ENCODE results near the gene SAP30BP.

The SAP30BP gene

GRCh38 chr17:75649687-75650086 is 17.5 kb upstream of the SAP30BP start:
- TF ChIP-seq REST (IDR thresholded peaks at IDR 0.05; ENCODE audit: insufficient read depth in 1 of 2, low read depth in 2 of 2, low read length in 2 of 2) (no peak), POLR2AphosphoS5 (IDR thresholded peaks at IDR 0.05; ENCODE audit: low read depth, low read length) (no peak), SIN3A (IDR thresholded peaks at IDR 0.05; ENCODE audit: borderline replicate concordance, insufficient read depth, low read length) (no peak), TAF1 (IDR thresholded peaks at IDR 0.05; ENCODE audit: borderline replicate concordance, insufficient read depth, low read length) (no peak)

GRCh38 chr17:75650874-75651273 is 16.3 kb upstream of the SAP30BP start:
- TF ChIP-seq FOXP2 (optimal IDR thresholded peaks at IDR 0.05; ENCODE audit: borderline replicate concordance, extremely low read depth, extremely low read length, insufficient read depth) = no peak
- TF ChIP-seq REST (IDR thresholded peaks at IDR 0.05; ENCODE audit: insufficient read depth in 1 of 2, low read depth in 2 of 2, low read length in 2 of 2) = no peak
- no peak for TF ChIP-seq POLR2AphosphoS5 (IDR thresholded peaks at IDR 0.05; ENCODE audit: low read depth, low read length)
- TF ChIP-seq SIN3A (IDR thresholded peaks at IDR 0.05; ENCODE audit: borderline replicate concordance, insufficient read depth, low read length) = no peak
- no peak for TF ChIP-seq TAF1 (IDR thresholded peaks at IDR 0.05; ENCODE audit: borderline replicate concordance, insufficient read depth, low read length)

DNA sequence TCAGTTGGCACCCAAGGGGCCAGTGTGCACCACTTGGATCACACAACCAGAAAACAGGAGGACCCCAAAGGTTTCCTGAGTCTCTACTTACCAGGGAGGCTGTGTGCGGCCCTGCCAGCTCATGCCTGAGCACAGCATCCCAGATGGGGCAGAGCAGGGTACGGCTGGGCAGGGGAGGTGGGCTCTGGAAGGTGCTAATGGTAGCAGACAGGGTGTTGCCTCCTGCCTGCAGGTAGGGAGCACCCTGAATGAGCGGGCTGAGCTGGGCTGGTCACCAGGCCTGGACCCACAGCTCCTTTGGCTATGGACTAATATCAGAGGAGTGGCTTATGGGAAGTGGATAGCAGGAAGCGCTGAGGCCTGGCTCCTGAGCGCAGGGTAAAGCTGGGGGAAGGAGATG is 14.8 kb upstream of the SAP30BP start:
- TF ChIP-seq POLR2AphosphoS5 (IDR thresholded peaks at IDR 0.05; ENCODE audit: low read depth, low read length) (no peak), TAF1 (IDR thresholded peaks at IDR 0.05; ENCODE audit: borderline replicate concordance, insufficient read depth, low read length) (no peak), FOXP2 (optimal IDR thresholded peaks at IDR 0.05; ENCODE audit: borderline replicate concordance, extremely low read depth, extremely low read length, insufficient read depth) (no peak), REST (IDR thresholded peaks at IDR 0.05; ENCODE audit: insufficient read depth in 1 of 2, low read depth in 2 of 2, low read length in 2 of 2) (no peak), SIN3A (IDR thresholded peaks at IDR 0.05; ENCODE audit: borderline replicate concordance, insufficient read depth, low read length) (no peak)

- TF ChIP-seq SIN3A (IDR thresholded peaks at IDR 0.05; ENCODE audit: borderline replicate concordance, insufficient read depth, low read length) (no peak), FOXP2 (optimal IDR thresholded peaks at IDR 0.05; ENCODE audit: borderline replicate concordance, extremely low read depth, extremely low read length, insufficient read depth) (no peak), POLR2AphosphoS5 (IDR thresholded peaks at IDR 0.05; ENCODE audit: low read depth, low read length) (no peak), TAF1 (IDR thresholded peaks at IDR 0.05; ENCODE audit: borderline replicate concordance, insufficient read depth, low read length) (no peak), REST (IDR thresholded peaks at IDR 0.05; ENCODE audit: insufficient read depth in 1 of 2, low read depth in 2 of 2, low read length in 2 of 2) (no peak)
Observed at GRCh38 chr17:75652934-75653549, 14.1 kb upstream of the SAP30BP start.

GRCh38 chr17:75654176-75654575 is 13.0 kb upstream of the SAP30BP start:
- TF ChIP-seq REST (IDR thresholded peaks at IDR 0.05; ENCODE audit: insufficient read depth in 1 of 2, low read depth in 2 of 2, low read length in 2 of 2) = no peak
- no peak for TF ChIP-seq TAF1 (IDR thresholded peaks at IDR 0.05; ENCODE audit: borderline replicate concordance, insufficient read depth, low read length)
- TF ChIP-seq SIN3A (IDR thresholded peaks at IDR 0.05; ENCODE audit: borderline replicate concordance, insufficient read depth, low read length) = no peak
- TF ChIP-seq POLR2AphosphoS5 (IDR thresholded peaks at IDR 0.05; ENCODE audit: low read depth, low read length) = no peak
- TF ChIP-seq FOXP2 (optimal IDR thresholded peaks at IDR 0.05; ENCODE audit: borderline replicate concordance, extremely low read depth, extremely low read length, insufficient read depth) = no peak

Measured in PFSK-1 (cell line).